Muscle of arm (tissue), 12 donors: ENCODE measurements around the gene HOGA1. TPM values are rescaled to one million over a fixed set of nuclear protein-coding genes. Genes with fewer than 3 reads are reported as not detected.
"Not testable (repeated sequence)": the region's sequence is repeated elsewhere in the genome, so short reads cannot be mapped to it uniquely, and the experiment has no call there.

ENCODE experiments used
- DNase-seq: peaks from one replicate; pipeline ENCODE4 v3.0.0-alpha.2; 2013
- polyA plus RNA-seq, 12 donors: library from polyadenylated mRNA; unstranded; fragments of 120-200 nt; gene quantifications; one replicate each; pipeline ENCODE4 v1.2.1, GENCODE V29; 2013; ENCODE audit not compliant: insufficient read length in 12 of 12

Gene HOGA1
- polyA plus RNA-seq, 12 donors: 0.45 to 1.7 (median 0.96) TPM; not detected in 2

DNA sequence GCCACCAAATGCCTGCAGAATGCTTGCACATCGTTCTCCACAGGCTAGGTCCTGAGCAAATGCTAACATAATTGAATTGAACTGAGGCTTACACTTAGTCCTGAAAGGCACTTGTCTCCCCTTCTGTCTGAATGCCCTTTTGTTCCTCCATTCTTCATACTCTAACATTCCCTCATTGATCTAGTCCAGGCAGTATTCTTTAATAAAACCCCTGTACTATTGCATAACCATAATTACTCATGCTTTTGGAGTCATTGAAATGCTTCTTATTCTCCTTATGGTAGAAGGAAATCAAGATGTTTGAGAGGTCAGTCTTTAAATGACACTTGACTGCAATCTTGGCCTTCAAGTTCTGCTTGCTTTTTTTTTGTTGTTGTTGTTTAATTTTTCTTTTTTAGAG lies 63.4 kb downstream of the HOGA1 start:
- DNase-seq: no peak

DNA sequence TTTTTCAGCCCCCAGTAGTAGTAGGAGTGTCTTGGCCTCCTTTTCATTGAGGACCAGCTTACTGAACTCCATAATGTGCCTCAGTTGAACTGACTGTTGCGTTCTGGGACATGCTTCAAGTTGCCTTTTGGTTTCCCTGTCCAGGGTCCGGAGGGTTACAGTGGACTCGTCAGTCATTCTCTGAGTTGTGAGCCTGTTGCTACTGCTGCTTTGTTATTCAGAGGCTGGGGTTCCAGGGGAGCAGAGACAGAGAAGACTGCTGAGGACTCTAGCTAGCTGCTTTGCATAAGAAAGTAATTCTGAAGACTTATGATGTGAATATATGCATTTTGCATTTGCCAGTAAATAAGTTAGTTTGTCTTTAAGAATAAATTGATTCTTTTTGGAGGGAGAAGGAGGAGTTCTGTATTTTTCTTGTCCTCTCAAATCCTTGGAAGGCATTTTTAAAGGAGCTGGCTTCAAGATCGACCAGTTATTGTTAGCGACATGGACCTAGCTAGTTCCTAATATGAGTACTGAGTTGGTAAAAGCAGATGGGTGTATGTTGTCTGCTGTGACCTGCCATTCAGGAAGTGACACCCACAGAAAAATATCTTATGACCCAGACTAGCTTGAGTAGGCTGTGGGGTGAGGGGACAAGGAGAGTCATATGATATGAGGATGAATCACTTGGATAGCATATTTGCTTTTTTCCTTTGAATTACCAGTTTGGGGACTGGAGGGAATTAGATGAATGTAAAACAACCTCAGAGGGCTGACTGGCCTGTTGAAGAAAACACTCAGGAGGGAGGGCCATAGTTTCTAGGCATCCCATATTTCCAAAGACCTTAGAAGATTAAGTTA lies 64.6 kb downstream of the HOGA1 start:
- DNase-seq: no peak

DNA sequence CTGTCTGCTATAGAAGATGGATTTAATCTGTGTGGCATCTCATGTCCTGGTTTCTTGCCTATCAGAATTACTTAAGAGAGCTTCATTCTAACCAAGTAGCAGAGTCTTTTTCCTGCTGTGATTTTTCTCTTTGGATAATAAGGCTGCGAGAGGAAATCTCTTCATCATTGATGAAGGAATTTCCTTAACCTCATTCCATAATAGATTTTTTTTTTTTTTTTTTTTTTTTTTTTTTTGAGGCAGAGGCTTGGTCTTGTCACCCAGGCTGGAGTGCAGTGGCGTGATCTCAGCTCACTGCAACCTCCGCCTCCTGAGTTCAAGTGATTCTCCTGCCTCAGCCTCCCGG lies 65.2 kb downstream of the HOGA1 start:
- DNase-seq: not testable (repeated sequence)

DNA sequence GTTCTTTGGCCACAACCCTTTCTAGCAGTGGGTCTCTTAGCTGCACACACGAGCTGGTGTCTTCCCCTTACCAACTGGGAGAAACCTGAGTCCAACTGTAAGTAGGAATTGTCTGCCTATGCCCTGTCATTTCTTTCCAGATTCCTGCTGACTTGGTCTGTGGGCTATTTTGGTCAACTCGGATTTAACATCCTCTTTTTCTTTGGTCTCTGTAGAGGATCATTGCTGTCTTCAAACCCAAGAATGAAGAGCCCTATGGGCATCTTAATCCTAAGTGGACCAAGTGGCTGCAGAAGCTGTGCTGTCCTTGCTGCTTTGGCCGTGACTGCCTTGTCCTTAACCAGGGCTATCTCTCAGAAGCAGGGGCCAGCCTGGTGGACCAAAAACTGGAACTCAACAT lies 66.5 kb downstream of the HOGA1 start:
- DNase-seq: no peak

DNA sequence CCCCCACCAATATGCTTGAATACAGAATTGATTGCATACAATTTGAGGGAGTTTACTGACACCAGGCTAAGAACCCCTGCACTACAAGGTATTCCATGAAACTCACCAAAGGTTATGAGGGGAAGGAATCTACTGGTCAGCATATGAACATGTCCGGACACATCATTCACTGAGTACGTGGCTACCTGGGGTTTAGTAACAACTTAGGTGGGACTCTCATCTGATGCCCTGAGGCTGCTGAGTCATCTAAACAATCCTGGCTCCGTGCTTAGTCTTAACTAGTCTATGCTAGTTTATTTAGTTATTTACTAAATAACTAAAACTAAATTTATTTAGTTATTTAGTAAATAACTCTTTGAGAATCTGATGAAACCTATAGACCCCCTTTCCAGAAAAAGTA lies 67.6 kb downstream of the HOGA1 start:
- DNase-seq: no peak

DNA sequence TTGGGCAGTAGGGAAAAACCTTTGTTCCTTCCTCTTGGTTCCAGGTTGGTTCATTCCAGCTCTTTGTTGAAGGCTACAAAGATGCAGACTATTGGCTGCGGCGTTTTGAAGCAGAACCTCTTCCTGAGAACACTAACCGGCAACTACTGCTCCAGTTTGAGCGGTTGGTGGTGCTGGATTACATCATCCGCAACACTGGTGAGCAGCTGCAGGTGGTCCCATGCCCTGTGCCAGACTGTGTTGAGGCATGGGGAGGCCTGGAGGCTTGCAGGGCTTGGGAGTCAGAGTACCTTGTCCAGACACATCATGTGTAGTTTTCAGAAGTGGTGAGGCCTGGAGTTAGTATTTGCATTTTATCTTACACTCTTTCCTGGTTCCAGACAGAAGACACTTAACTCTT lies 72.6 kb downstream of the HOGA1 start:
- no peak for DNase-seq

DNA sequence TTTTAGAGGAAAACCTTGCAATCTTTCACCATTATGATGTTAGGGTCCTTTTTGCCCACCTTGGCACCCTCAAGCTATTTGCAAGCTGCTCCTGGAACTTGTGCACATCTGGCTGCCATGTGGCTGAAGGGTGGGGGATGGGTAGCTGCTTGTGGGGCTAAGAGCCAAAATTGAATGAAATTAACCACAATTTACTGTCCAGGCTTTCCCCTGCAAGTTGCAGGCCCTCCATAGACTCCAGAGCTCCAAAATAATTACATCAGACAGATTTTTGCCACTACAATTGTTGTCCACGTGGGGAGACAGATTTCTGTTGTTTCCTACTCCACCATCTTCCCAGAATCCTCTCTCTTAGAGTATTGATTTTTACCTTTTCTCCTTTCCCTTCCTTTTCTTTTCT lies 75.4 kb downstream of the HOGA1 start:
- no peak for DNase-seq

Other genes with a start within 250 kb of the HOGA1 start
- gene FRAT2, start 249.7 kb upstream of the HOGA1 start, polyA plus RNA-seq: 1 to 10 TPM in 10 of 12 donors, not detected in 2; 3.4 to 7.2 (median 4.2) TPM
- gene RRP12, start 183.0 kb upstream of the HOGA1 start, polyA plus RNA-seq: 10 to 100 TPM in 11 of 12 donors, not detected in 1; 11.5 to 28.0 (median 18.4) TPM
- 100 to 1,000 TPM in 5 of 12 donors, 10 to 100 TPM in 6, not detected in 1; 81.0 to 148 (median 93.8) TPM for gene PGAM1, start 158.2 kb upstream of the HOGA1 start, polyA plus RNA-seq
- 10 to 100 TPM in 11 of 12 donors, not detected in 1; 24.0 to 31.5 (median 27.5) TPM for gene EXOSC1, start 138.4 kb upstream of the HOGA1 start, polyA plus RNA-seq
- 10 to 100 TPM in 11 of 12 donors, not detected in 1; 23.8 to 39.9 (median 30.6) TPM for gene ZDHHC16, start 138.2 kb upstream of the HOGA1 start, polyA plus RNA-seq
- gene MMS19, start 86.0 kb upstream of the HOGA1 start, polyA plus RNA-seq: 10 to 100 TPM in 11 of 12 donors, not detected in 1; 41.0 to 81.2 (median 62.2) TPM
- gene UBTD1, start 85.5 kb upstream of the HOGA1 start, polyA plus RNA-seq: 10 to 100 TPM in 8 of 12 donors, 1 to 10 TPM in 3, not detected in 1; 9.5 to 21.4 (median 12.1) TPM
- 10 to 100 TPM in 7 of 12 donors, 1 to 10 TPM in 4, not detected in 1; 3.8 to 43.4 (median 19.2) TPM for gene ANKRD2, start 11.6 kb upstream of the HOGA1 start, polyA plus RNA-seq
- gene C10orf62, start 5.3 kb downstream of the HOGA1 start, polyA plus RNA-seq: under 1 TPM in 3 of 12 donors, not detected in 9; 0.18 to 0.20 (median 0.18) TPM
- 1 to 10 TPM in 11 of 12 donors, not detected in 1; 3.8 to 7.6 (median 5.6) TPM for gene MORN4, start 49.1 kb downstream of the HOGA1 start, polyA plus RNA-seq
- 10 to 100 TPM in 4 of 12 donors, 1 to 10 TPM in 7, not detected in 1; 7.8 to 11.6 (median 9.7) TPM for gene PI4K2A, start 56.3 kb downstream of the HOGA1 start, polyA plus RNA-seq
- gene AVPI1, start 102.9 kb downstream of the HOGA1 start, polyA plus RNA-seq: 10 to 100 TPM in 1 of 12 donors, 1 to 10 TPM in 10, not detected in 1; 2.9 to 12.8 (median 4.0) TPM
- gene MARVELD1, start 129.3 kb downstream of the HOGA1 start, polyA plus RNA-seq: 10 to 100 TPM in 11 of 12 donors, not detected in 1; 31.9 to 84.4 (median 48.2) TPM
- gene ZFYVE27, start 152.7 kb downstream of the HOGA1 start, polyA plus RNA-seq: 10 to 100 TPM in 11 of 12 donors, not detected in 1; 10.2 to 23.6 (median 11.9) TPM
- 1 to 10 TPM in 8 of 12 donors, under 1 TPM in 2, not detected in 2; 0.95 to 2.3 (median 1.3) TPM for gene SFRP5, start 187.6 kb downstream of the HOGA1 start, polyA plus RNA-seq